Posterior vena cava (tissue), 2 donors: ENCODE results near the gene CDKN1A. TPM values are rescaled to one million over a fixed set of nuclear protein-coding genes. Genes with fewer than 3 reads are reported as not detected.

Source experiments
- DNase-seq: peaks from one replicate; pipeline ENCODE4 v3.0.0-alpha.2; 2020; ENCODE audit warnings: low spot score
- intact Hi-C, 2 donors: fragments of 100-400 bp; cut with DNase I; formaldehyde crosslinking; loops; one replicate each; pipeline versions ENCODE4 v1.14.1 to v1.14.2; 2022 to 2023
- long read RNA-seq, 2 donors: library from polyadenylated mRNA; unstranded; transcript quantifications; one replicate each; pipeline ENCODE4 v2.0.0, GENCODE V29; 2020 to 2021
- total RNA-seq, 2 donors: library from RNA; stranded (reverse); fragmentation: NEBNext Ultra II Directional; extraction: Animal tissue kit (Norgen Biotek cat#: 25700); gene quantifications; one replicate each; pipeline ENCODE4 v1.2.1, GENCODE V29; 2021
- donor health status: DM: yes; HTN: yes; CAD: no.
- donor health status: DM: yes; HTN: yes; CAD: no.

The CDKN1A gene
- total RNA-seq = 100 to 1,000 TPM in 1 of 2 donors, 10 to 100 TPM in 1; 87.4 to 195 TPM
- long read RNA-seq, donor 1, transcript CDKN1A-203 (3 exons, 2,267 nt) = minor isoform, 6 of 78 reads
- long read RNA-seq, donor 1, transcript CDKN1A-201 (3 exons, 2,180 nt) = major isoform, 61 of 78 reads
- long read RNA-seq, donor 1, partial matches to known transcripts = 10 of 78 reads
- long read RNA-seq, donor 1, other reads (novel, unspliced or antisense) = 1 of 78 reads
- long read RNA-seq, donor 2, transcript CDKN1A-201 (3 exons, 2,180 nt) = major isoform, 818 of 988 reads
- long read RNA-seq, donor 2, transcript CDKN1A-203 (3 exons, 2,267 nt) = minor isoform, 51 of 988 reads
- long read RNA-seq, donor 2, partial matches to known transcripts = 109 of 988 reads
- long read RNA-seq, donor 2, other reads (novel, unspliced or antisense) = 6 of 988 reads

- DNase-seq = peak; percentile 97
- intact Hi-C loops = loop anchor here in 1 of 2 donors (2.0 kb wide), 1 partner anchor 52 kb away; no protein-coding TSS in a partner anchor
Measured at GRCh38 chr6:36678488-36679042, at the start of gene CDKN1A. Gene CDKN1A (plus strand): TSS chr6:36678714. CDS start chr6:36684102, 5,388 bp downstream.

- intact Hi-C loops = loop anchor here in 1 of 2 donors (10.0 kb wide), 1 partner anchor 105 kb away; no protein-coding TSS in a partner anchor
Measured at GRCh38 chr6:36629784-36630183, 48.7 kb upstream of the CDKN1A start.

GRCh38 chr6:36631326-36632011, 47.0 kb upstream of the CDKN1A start:
- intact Hi-C loops = no loop called here
- DNase-seq = no peak

More at GRCh38 chr6:36629784-36630183, 48.7 kb upstream of the CDKN1A start:
- DNase-seq = peak; percentile 9

GRCh38 chr6:36633370-36633769, 45.1 kb upstream of the CDKN1A start:
- intact Hi-C loops = no loop called here

GRCh38 chr6:36633915-36634314, 44.6 kb upstream of the CDKN1A start:
- intact Hi-C loops = no loop called here
- DNase-seq = no peak

More at GRCh38 chr6:36633370-36633769, 45.1 kb upstream of the CDKN1A start:
- no peak for DNase-seq

GRCh38 chr6:36634317-36635108, 44.0 kb upstream of the CDKN1A start:
- DNase-seq = no peak
- intact Hi-C loops = loop anchor here in 1 of 2 donors (1.0 kb wide), 1 partner anchor 22 kb away; no protein-coding TSS in a partner anchor

GRCh38 chr6:36636283-36636682, 42.2 kb upstream of the CDKN1A start:
- DNase-seq = no peak
- intact Hi-C loops = no loop called here

- intact Hi-C loops = no loop called here
- peak; percentile 42 for DNase-seq
Measured at GRCh38 chr6:36636687-36637418, 41.7 kb upstream of the CDKN1A start.

- intact Hi-C loops = no loop called here
- no peak for DNase-seq
Measured at GRCh38 chr6:36638579-36638978, 39.9 kb upstream of the CDKN1A start.

- DNase-seq = no peak
- intact Hi-C loops = no loop called here
Measured at GRCh38 chr6:36639171-36639808, 39.2 kb upstream of the CDKN1A start.

- intact Hi-C loops = no loop called here
- no peak for DNase-seq
Measured at GRCh38 chr6:36641543-36641942, 37.0 kb upstream of the CDKN1A start.

- intact Hi-C loops = no loop called here
- peak; percentile 95 for DNase-seq
Measured at GRCh38 chr6:36642913-36643817, 35.3 kb upstream of the CDKN1A start.

GRCh38 chr6:36643977-36644376, 34.5 kb upstream of the CDKN1A start:
- intact Hi-C loops = no loop called here
- no peak for DNase-seq

- DNase-seq = no peak
- intact Hi-C loops = no loop called here
Measured at GRCh38 chr6:36649086-36649485, 29.4 kb upstream of the CDKN1A start.

- no peak for DNase-seq
- intact Hi-C loops = no loop called here
Measured at GRCh38 chr6:36649701-36650484, 28.6 kb upstream of the CDKN1A start.

GRCh38 chr6:36650848-36651478, 27.6 kb upstream of the CDKN1A start:
- intact Hi-C loops = no loop called here
- no peak for DNase-seq
